Activated gamma-delta T cell treated with anti-CD3 and anti-CD28 coated beads, Interleukin-2, amount 50 U/mL, for 16 hours (primary cell): ENCODE results near the gene DMRTC1.
"Not testable (repeated sequence)": the region's sequence is repeated elsewhere in the genome, so short reads cannot be mapped to it uniquely, and the experiment has no call there.

Experiments
- DNase-seq: peaks from one replicate; pipeline ENCODE4 v3.0.0-alpha.2; 2020; ENCODE audit warnings: low read depth

DMRTC1 gene, protein sequence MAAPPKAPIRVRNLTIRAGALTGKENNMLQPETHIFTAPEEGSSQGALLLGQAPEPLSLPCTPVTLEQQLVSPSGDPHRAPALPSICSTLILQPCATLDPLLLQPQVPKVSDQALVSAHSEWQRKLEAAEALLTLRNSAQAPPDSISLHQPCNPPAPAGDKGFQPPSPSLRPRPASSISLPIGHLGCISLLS

GRCh38 chrX:72943819-72944169 lies at the start of gene DMRTC1:
Gene DMRTC1, minus strand, starts transcription at chrX:72943837. Its CDS starts 68,143 bp downstream, at chrX:72875694.
- not testable (repeated sequence) for DNase-seq

- not testable (repeated sequence) for DNase-seq
Observed at GRCh38 chrX:72980894-72981469, 37.3 kb upstream of the DMRTC1 start.

GRCh38 chrX:72974885-72975284 lies 31.2 kb upstream of the DMRTC1 start:
- not testable (repeated sequence) for DNase-seq

DNA sequence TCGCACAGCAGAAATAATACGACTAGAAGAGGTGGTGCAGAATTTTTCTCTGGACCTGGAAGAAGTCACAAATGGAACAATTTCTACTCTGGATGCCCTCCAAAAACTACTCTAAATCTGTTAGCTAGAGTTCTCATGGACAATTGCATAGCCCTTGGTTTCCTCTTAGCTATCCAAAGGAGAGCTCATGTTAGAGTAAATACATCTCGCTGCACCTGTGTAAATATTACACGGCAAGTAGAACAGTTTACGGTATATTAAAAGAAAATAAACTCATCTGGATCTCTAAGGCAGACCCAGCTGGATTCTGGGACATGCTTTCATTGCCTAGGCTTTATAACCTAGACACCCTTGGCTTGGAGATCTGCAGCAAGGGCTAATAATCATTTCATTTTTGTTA lies 28.2 kb upstream of the DMRTC1 start:
- not testable (repeated sequence) for DNase-seq

DNA sequence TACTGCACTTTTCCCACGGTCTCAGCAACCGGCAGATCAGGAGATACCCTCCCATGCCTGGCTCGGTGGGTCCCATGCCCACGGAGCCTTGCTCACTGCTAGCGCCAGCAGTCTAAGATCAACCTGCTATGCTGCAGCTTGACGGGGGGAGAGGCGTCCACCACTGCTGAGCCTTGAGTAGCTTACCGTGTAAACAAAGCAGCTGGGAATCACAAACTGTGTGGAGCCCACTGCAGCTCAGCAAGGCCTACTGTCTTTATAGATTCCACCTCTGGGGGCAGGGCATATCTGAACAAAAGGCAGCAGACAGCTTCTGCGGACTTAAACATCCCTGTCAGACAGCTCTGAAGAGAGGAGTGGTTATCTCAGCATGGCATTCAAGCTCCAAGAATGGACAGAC lies 16.3 kb upstream of the DMRTC1 start:
- DNase-seq, result not testable (repeated sequence)

GRCh38 chrX:72943035-72943818 lies 410 bp downstream of the DMRTC1 start:
- DNase-seq, result not testable (repeated sequence)

DNA sequence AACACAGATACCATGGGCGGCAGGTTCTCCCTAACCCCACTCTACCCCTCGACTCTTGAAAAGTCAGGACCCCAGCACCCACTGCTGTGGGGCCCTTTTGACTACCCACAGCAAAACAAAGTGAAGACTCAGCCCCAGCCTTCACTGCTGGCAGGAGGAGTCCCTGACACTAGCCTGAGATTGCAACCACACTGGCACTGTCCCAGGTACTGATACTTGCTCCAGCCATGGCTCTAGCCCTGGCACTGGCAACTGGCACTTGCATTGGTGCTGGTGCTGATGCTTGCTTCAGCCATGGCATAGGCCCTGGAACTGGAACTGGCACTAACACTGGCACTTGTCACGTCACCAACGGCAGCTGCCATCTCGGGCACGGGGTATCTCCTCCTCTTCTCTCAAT lies 1.4 kb downstream of the DMRTC1 start:
- not testable (repeated sequence) for DNase-seq

DNA sequence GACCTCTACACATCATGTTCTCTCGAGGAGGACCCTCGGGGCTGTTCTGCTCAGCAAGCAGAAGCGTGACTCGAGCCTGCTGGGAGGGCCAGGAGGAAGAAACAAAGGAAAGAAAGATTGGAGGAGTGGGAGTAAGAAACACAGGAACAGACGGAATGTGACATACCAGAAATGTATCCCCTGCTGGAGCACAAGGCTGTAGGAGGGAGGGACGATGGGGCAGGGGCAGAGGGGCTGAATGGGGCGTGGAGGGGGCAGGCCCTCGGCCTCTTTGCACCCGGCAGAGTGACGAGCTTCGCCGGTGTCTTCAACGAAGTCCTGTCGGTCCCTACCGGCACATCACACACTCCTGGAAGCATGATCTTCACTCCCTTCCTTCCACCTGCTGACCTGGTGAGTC lies 5.7 kb downstream of the DMRTC1 start, which contains the start of gene FAM236A:
FAM236A (plus strand) TSS at position 301 of the 400 bp plus-strand sequence; CDS start at position 358, 57 bp downstream.
- not testable (repeated sequence) for DNase-seq

GRCh38 chrX:72936882-72937455 lies 6.7 kb downstream of the DMRTC1 start:
- not testable (repeated sequence) for DNase-seq

GRCh38 chrX:72936455-72936854 lies 7.2 kb downstream of the DMRTC1 start:
- not testable (repeated sequence) for DNase-seq

DNA sequence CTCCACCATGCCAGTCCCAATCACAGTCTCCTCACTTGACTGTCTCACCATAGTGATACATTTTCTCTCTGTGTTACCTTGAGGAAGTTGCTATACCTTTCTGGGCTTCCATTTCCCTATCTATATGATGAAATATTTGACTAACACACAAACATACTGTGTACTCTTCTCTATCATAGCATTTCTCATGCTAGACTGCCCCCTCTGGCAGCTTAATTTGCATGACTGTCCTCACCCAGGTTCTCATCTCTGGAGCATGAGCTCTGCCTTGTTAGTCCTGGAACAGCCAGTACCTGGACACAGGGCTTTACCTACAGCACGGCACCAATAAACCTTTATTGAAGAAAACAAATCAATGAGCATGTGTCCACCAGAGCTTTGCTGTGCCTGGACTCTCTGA lies 11.4 kb downstream of the DMRTC1 start:
- DNase-seq, result not testable (repeated sequence)

DNA sequence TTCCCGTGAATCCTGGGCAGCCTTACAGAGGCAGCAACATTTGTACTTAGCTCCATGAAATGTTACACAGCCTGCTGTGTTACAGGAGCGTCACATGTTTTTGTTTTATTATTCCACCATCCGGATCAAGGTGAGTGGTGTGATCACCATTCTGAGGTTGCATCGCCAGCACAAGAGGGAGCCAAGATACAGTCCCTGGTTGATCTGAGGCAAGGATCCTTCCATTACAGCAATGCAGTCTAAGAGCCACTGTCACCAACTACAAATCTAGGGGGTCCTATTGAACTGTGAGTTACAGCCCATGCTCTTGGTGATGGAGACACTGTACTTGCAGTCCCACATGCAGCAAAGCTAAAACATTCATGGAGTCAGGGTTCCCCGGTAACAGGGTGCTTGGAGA lies 27.5 kb downstream of the DMRTC1 start:
- DNase-seq, result not testable (repeated sequence)

DNA sequence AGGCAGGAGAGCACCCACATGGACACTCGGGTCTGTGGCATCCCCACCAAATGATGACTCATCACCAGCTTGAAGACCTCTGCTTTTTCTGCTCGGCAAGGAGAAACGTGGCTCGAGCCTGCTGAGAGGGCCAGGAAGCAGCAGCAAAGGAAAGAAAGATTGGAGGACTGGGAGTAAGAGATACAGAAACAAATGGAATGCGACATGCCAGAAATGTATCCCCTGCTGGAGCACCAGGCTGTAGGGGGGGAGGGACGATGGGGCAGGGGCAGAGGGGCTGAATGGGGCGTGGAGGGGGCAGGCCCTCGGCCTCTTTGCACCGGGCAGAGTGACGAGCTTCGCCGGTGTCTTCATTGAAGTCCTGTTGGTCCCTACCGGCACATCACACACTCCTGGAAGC lies 31.3 kb downstream of the DMRTC1 start, which contains the start of gene FAM236C:
FAM236C (plus strand) TSS at position 301 of the 400 bp plus-strand sequence. CDS start 100 bp downstream, outside the sequence.
- DNase-seq, result not testable (repeated sequence)

DNA sequence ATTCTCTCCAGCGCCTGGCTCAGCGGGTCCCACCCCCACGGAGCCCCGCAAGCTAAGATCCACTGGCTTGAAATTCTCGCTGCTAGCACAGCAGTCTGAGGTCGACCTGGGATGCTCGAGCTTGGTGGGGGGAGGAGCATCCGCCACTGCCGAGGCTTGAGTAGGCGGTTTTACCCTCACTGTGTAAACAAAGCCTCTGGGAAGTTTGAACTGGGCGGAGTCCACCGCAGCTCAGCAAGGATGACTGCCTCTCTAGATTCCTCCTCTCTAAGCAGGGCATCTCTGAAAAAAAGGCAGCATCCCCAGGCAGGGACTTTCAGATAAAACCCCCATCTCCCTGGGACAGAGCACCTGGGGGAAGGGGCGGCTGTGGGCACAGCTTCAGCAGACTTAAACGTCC lies 53.9 kb downstream of the DMRTC1 start:
- not testable (repeated sequence) for DNase-seq

- DNase-seq, result not testable (repeated sequence)
Observed at GRCh38 chrX:72882898-72883297, 60.7 kb downstream of the DMRTC1 start.

GRCh38 chrX:72837532-72837931 lies 106.1 kb downstream of the DMRTC1 start:
- DNase-seq, result not testable (repeated sequence)

- DNase-seq, result not testable (repeated sequence)
Observed at GRCh38 chrX:72830701-72831100, 112.9 kb downstream of the DMRTC1 start.
